HepG2 (cell line): ENCODE data around the gene AUH. TPM values are rescaled to one million over a fixed set of nuclear protein-coding genes. Genes with fewer than 3 reads are reported as not detected.

Source experiments
- CENPX ChIP-seq: sonication (generic); formaldehyde crosslinking; IDR thresholded peaks from 2 replicates; pipeline ENCODE4 v1.9.0; 2021; ENCODE audit warnings: mild to moderate bottlenecking, missing genetic modification reagents, moderate library complexity
- FOXC1 ChIP-seq: sonication (generic); formaldehyde crosslinking; IDR thresholded peaks from 2 replicates; pipeline ENCODE4 v1.8.0; 2022; ENCODE audit warnings: mild to moderate bottlenecking, missing genetic modification reagents, borderline replicate concordance
- HNRNPL ChIP-seq: fragments of 200-400 bp; formaldehyde crosslinking; IDR thresholded peaks from 2 replicates; pipeline ENCODE4 v1.6.1; 2017; ENCODE audit warnings: mild to moderate bottlenecking, low read depth, low read length
- MIER3 ChIP-seq: IDR thresholded peaks from 2 replicates; pipeline ENCODE4 v1.6.1; 2016; ENCODE audit warnings: missing compliant biosample characterization, borderline replicate concordance
- NR1H2 ChIP-seq: sonication (generic); formaldehyde crosslinking; IDR thresholded peaks from 2 replicates; pipeline ENCODE4 v1.8.1; 2022; ENCODE audit warnings: low read depth, missing genetic modification reagents, borderline replicate concordance
- PPARG ChIP-seq: conservative IDR thresholded peaks from 2 replicates; pipeline ENCODE4 v1.6.1; 2016; ENCODE audit warnings: missing biosample characterization, missing genetic modification reagents
- PRPF4 ChIP-seq: fragments of 200-400 bp; formaldehyde crosslinking; IDR thresholded peaks from 2 replicates; pipeline ENCODE4 v1.6.1; 2016; ENCODE audit warnings: low read length, low read depth; ENCODE audit not compliant: poor library complexity, severe bottlenecking
- REPIN1 ChIP-seq: sonication (generic); formaldehyde crosslinking; IDR thresholded peaks from 2 replicates; pipeline ENCODE4 v1.8.0; 2022; ENCODE audit warnings: missing genetic modification reagents, low read depth, mild to moderate bottlenecking, borderline replicate concordance
- SP2 ChIP-seq: sonication (generic); formaldehyde crosslinking; IDR thresholded peaks from 2 replicates; pipeline ENCODE4 v1.5.1; 2020; ENCODE audit warnings: mild to moderate bottlenecking, missing genetic modification reagents
- TEF ChIP-seq: sonication (generic); formaldehyde crosslinking; IDR thresholded peaks from 2 replicates; pipeline ENCODE4 v1.5.0; 2020; ENCODE audit warnings: missing genetic modification reagents
- ZBTB42 ChIP-seq: sonication (generic); formaldehyde crosslinking; IDR thresholded peaks from 2 replicates; pipeline ENCODE4 v1.5.0; 2020; ENCODE audit warnings: mild to moderate bottlenecking, missing genetic modification reagents
- ZBTB8A ChIP-seq: sonication (generic); formaldehyde crosslinking; IDR thresholded peaks from 2 replicates; pipeline ENCODE4 v1.4.0; 2020; ENCODE audit warnings: mild to moderate bottlenecking, low read depth, missing genetic modification reagents, borderline replicate concordance
- ZFP36L1 ChIP-seq: sonication (generic); formaldehyde crosslinking; IDR thresholded peaks from 2 replicates; pipeline ENCODE4 v1.8.0; 2022; ENCODE audit warnings: mild to moderate bottlenecking, missing genetic modification reagents, moderate library complexity
- ZNF280D ChIP-seq: sonication (generic); formaldehyde crosslinking; IDR thresholded peaks from 2 replicates; pipeline ENCODE4 v1.5.1; 2020; ENCODE audit warnings: mild to moderate bottlenecking, missing genetic modification reagents
- ZNF317 ChIP-seq: sonication (generic); formaldehyde crosslinking; IDR thresholded peaks from 2 replicates; pipeline ENCODE4 v1.5.0; 2020; ENCODE audit warnings: mild to moderate bottlenecking, missing genetic modification reagents
- ZNF362 ChIP-seq: sonication (generic); formaldehyde crosslinking; IDR thresholded peaks from 2 replicates; pipeline ENCODE4 v1.4.0; 2020; ENCODE audit warnings: missing genetic modification reagents, mild to moderate bottlenecking, borderline replicate concordance
- ZNF383 ChIP-seq: sonication (generic); formaldehyde crosslinking; IDR thresholded peaks from 2 replicates; pipeline ENCODE4 v1.4.0; 2020; ENCODE audit warnings: missing genetic modification reagents, mild to moderate bottlenecking, borderline replicate concordance
- ZNF414 ChIP-seq: sonication (generic); formaldehyde crosslinking; IDR thresholded peaks from 2 replicates; pipeline ENCODE4 v1.5.0; 2020; ENCODE audit warnings: missing genetic modification reagents
- ZNF597 ChIP-seq: sonication (generic); formaldehyde crosslinking; IDR thresholded peaks from 2 replicates; pipeline ENCODE4 v1.5.0; 2020; ENCODE audit warnings: missing genetic modification reagents
- ZNF770 ChIP-seq: sonication (generic); formaldehyde crosslinking; IDR thresholded peaks from 2 replicates; pipeline ENCODE4 v1.5.0; 2020; ENCODE audit warnings: mild to moderate bottlenecking, missing genetic modification reagents
- ZNF777 ChIP-seq: sonication (generic); formaldehyde crosslinking; IDR thresholded peaks from 2 replicates; pipeline ENCODE4 v1.4.0; 2020; ENCODE audit warnings: missing genetic modification reagents
- polyA plus RNA-seq, 8 experiments: library from polyadenylated mRNA; depleted of rRNA in 3 of 8; stranded (reverse) in 7 of 8; unstranded in 1 of 8; fragments of >200 nt; fragmentation: Illumina TruSeq in 4 of 8; extraction: Trizol in 4 of 8; gene quantifications; 2 replicates each; pipeline versions ENCODE4 v1.2.1 to v1.2.3, GENCODE V29; 2011 to 2016; ENCODE audit warnings: low read depth in 4 of 8, missing spikeins in 1 of 8, mixed read lengths in 1 of 8; ENCODE audit not compliant: insufficient read depth in 1 of 8
- total RNA-seq, 5 experiments: library from RNA; depleted of rRNA; stranded (reverse); fragments of >200 nt; fragmentation: Illumina TruSeq; extraction: Trizol; gene quantifications; 2 replicates each; pipeline ENCODE4 v1.2.3, GENCODE V29; 2016; ENCODE audit warnings: low read depth in 1 of 5

The AUH gene
- total and polyA plus RNA-seq, 2 of the 13 experiments (the other 11 are each of a cell fraction or from before 2014, with no cell fraction given): 25.8 to 31.9 TPM

- no peak for TF ChIP-seq TEF (CRISPR knock-in tag)
- TF ChIP-seq NR1H2 (CRISPR knock-in tag): no peak
- TF ChIP-seq CENPX (CRISPR knock-in tag): no peak
- TF ChIP-seq REPIN1 (CRISPR knock-in tag): no peak
- no peak for TF ChIP-seq PPARG (CRISPR knock-in tag)
- TF ChIP-seq ZNF383 (CRISPR knock-in tag): no peak
- TF ChIP-seq ZNF770 (CRISPR knock-in tag): no peak
- no peak for TF ChIP-seq MIER3 (CRISPR knock-in tag)
- no peak for TF ChIP-seq ZNF597
- no peak for TF ChIP-seq ZNF362 (CRISPR knock-in tag)
- no peak for TF ChIP-seq ZNF414 (CRISPR knock-in tag)
- TF ChIP-seq ZNF317 (CRISPR knock-in tag): no peak
- TF ChIP-seq PRPF4: no peak
- TF ChIP-seq ZBTB42 (CRISPR knock-in tag): 0 out of 2 replicates have a peak, but pooled peaks have one; percentile 3
- TF ChIP-seq ZFP36L1 (CRISPR knock-in tag): 0 out of 2 replicates have a peak, but pooled peaks have one; percentile 67
- no peak for TF ChIP-seq ZBTB8A
- TF ChIP-seq FOXC1 (CRISPR knock-in tag): no peak
- peak; percentile 58; the same call in 1 of the 2 replicates for TF ChIP-seq HNRNPL
- no peak for TF ChIP-seq ZNF777
- no peak for TF ChIP-seq ZNF280D (CRISPR knock-in tag)
- TF ChIP-seq SP2 (CRISPR knock-in tag): no peak
Observed at GRCh38 chr9:91193087-91193657, 168.5 kb downstream of the AUH start (continued).
